CD4-positive, alpha-beta T cell treated with Interleukin-10 for 1 hour (primary cell): ENCODE measurements around the gene NPEPL1.

Source experiments
- DNase-seq: peaks from one replicate; pipeline ENCODE4 v3.0.0-alpha.2; 2020

Gene NPEPL1

DNA sequence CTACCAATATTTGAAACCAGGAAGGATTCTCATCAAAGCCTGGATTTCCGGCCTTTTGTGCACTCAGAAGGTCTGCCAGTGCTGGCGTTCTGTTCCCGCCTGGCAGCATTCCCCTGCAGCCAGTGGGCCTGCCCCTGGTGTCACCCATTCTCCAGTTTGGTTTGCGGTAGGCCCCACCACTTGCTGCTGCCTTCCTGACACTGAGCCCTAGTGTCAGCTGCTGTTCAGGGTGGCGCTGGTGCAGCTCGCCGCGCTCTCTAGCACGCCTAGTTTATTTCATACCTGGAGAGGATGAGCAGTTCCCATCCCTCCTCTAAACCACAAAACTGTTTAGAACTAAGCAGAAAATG is 9.5 kb downstream of the NPEPL1 start:
- DNase-seq = no peak

DNA sequence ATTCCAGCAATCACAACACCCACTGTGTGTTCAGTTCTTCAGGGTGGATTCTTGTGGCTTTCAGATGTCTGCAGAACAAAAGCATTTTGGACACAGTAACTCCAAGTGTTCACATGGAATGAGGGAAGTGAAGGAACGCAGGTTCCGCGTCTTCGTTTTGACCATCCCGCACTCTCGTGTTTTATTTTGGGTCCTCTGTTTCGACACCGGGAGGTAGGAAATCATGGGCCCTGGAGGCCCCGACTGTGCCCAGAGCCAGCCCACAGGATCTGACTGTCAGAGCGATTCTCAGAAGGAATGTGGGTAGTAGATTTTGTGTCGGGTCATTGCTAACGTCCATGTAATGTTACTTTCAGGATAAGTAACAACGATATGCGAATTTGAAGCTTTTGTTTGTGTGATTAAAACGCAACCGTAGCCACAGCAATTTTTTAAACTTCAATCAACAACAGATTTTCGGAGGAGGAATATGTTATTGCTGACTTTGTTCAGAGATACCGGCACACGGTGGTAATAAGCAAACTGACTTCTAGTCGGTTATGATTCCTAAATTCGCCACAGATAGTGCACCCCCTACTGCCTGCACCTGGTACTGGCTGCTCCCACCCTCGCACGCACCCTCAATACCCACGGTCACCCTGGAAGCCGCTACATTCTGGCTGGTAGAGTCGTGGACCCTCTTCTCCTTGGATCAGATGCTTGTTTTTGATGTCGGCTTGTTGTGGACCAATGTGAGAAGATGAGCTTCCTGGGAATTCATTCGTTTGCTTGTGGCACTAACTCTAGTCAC is 10.5 kb downstream of the NPEPL1 start:
- peak; percentile 18 for DNase-seq

DNA sequence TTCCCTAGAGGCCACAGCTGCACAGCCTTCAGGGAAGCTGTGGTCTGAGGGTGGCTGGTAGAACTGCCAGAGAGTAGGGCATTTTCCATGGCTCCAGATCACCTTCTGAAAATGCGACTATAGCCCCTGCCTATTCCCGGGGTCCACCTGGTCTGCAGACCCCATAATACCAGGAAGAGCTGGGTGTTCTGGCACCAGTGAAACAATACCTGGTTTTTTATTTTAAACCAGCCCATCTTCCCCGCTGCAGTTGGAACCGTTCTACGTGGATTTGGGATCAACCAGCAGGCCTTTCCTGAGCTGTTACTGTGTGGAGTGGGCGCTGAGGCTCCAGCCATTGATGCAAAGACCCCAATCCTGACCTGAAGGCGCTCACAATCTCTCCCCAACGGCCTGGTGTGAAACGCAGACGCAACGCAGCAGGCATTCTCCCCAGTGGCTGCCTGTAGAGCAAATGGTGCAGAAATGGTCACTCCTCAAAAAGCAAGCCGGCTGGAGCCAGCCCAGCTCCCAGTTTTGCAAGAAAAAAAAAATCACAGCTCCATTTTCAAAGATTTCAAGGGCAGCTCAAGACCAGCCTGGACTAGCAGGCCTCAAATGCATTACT is 11.3 kb downstream of the NPEPL1 start:
- DNase-seq = no peak

DNA sequence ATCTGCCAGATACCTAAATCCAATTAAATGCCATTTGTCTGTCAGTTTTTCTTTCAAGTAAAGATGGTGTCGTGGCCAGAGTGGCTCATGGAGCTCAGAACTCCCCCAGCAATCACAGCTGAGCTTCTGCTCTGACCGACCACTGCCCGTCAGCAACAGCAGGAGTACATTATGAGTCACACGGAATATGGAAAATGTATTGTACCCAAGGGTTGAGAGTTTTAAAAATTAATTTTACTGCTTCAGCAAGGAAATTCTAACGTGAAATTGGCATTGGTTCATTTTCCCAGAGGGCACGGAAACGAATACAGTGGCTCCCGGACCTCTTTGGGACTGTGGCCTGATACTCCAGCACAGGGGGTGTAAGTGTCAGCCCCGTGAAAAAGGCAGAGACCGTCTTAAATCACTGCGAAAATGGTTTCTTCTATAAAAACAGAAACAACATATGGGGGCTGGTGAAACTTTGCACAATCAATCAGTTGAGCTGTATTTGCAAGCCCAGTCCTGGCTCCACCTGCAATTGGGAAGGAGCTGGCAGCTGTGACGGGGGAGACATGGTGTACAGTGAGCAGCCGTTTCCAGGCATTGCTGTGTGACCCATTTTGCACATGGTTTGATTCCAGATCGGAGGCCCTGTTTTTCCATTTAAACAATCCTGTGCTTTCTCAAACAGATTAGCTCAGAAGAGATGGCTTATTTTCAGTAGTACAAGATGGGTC is 12.8 kb downstream of the NPEPL1 start:
- DNase-seq = no peak

DNA sequence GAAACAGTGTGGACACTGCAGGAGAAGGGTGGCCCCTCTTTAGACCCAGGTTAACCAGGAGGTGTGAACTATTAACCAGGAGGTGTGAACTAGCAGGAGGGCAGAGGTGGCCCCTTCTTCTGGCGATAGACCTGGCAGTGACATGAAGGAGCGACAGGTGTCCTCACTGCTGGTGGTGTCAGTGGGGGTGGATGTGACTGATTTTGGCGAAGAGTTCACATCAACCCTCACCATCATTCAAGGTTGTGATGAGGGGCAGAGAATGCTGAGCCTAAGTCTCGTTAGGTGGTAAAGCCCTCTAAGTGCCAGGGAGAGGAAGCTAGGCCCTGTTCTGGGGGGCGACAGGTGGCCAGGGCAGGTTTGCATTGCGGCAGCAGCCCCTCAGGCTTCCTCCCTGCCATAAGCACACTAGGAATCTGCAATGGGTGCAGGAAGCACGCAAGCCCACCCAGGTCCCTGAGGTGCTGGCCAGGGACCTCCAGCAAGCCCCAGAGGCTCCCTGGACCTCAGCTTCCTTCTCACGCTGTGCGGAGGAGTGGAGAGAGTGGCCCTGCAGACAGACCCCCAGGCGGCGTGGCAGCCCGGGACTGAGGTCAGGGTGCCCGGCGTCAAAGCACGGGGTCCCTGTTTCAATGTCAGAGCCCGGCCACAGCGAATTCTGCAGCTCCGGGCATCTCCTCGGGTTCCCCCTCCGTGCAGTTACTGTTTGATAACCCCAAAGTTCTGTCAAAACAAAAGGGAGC is 13.7 kb downstream of the NPEPL1 start:
- DNase-seq = no peak

DNA sequence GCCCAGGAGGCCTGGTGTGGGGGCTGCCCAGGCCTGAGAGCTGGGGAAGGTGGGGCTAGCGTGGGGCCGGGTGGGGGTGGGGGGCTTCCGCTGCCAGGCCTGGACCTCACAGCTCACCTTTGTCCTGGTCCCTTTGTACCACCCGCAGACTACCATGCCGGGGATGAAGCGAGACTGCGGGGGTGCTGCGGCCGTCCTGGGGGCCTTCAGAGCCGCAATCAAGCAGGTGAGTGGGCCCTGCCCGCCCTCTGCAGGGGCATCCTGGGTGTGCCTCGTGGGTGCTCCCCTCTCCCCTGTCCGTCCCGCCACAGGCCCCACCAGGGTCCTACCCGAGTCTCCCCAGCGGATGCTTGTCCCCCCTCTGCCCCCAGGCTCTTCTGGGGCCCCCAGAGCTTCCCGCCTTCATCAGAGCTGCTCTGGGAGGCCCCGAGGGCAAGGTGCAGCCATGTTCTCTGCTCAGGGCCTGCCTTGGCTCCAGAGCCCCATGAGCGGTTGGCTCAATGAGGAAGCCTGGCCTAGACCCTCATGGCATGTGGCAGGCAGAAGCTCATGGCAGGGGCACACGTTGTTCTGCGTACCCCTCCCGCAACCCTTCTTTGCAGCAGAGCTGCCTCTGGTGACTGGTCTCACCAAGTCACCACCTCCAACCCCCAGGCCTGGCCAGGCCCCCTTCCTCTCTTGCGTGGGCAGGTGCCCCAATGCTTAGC is 14.5 kb downstream of the NPEPL1 start:
- no peak for DNase-seq

DNA sequence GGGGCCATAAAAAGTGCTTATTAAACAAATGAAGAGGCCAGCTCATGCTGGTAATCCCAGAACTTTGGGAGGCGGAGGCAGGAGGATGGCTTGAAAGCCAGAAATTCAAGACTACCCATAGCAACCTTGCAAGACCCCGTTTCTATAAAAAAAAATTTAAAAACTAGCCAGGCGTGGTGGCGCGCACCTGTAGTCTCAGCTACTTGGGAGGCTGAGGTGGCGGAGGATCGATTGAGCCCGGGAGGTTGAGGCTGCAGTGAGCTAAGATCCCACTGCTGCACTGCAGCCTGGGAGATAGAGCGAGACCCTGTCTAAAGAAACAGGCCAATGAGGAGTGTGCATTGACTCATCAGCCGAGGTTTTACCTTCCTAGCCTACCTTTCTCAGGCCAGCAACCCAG is 15.2 kb downstream of the NPEPL1 start:
- no peak for DNase-seq

DNA sequence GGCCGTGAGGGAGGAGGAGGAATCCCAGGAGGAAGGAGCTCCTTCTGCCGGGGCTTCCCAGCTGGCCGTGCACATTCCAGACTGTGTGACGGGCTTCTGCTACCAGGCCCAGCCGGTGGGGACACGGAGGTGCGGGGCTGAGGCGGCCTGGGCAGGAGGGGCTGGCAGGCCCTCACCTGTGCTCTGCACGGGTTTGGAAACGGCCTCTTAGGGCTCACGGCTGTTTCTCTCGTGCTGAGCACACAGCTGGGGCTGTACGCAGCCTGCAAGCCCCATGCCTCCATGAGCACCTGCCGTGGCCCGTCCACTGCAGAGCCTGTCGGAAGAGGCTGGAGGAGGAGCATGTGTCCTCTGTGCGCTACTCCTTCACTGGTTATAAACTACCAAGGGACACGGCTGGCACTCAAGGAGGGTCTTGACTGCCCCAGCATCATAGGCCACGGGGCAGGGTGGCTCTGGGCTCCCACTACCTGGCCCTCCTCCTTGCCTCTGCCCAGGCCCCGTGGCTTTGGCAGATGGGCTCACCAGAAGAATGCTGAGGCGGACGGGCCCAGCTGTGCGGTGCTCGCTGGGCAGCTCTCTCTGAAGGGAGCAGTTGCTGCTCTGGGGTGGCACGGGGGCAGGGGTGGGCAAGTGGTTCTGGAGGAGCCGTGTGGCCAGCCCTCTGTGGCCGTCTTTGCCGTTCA is 15.8 kb downstream of the NPEPL1 start:
- DNase-seq = no peak

DNA sequence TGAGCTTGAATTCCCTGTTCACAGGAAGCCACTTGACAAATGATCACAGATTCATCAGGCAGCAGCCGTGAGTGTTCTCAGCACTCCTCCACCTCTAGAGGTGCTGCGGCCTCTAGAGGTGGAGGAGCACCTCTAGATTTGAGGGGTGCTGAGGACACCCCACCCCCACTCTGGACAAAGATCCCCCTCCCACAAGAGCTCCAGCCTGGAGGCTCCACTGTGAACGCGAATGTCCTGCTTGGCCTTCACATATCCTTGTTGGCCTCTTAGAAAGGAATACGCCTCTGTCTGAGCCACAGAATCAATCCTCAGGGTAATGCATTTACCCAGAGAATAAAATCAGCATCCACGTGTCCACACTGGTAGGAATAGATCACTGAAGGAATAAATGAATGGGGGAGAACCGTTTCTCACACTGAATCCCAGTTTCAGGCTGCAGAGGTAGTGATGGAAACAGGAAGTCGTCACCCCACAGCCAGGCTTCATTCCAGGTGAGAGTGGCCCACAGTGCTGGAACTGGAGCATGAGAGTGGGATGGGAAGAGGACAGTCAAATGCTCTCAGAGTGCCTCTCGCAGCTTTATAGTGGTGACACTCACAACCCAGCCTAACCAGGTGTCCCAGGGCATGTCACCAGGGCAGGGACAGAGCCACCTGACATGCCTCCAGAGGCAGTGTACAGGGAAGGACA is 16.6 kb downstream of the NPEPL1 start:
- no peak for DNase-seq

DNA sequence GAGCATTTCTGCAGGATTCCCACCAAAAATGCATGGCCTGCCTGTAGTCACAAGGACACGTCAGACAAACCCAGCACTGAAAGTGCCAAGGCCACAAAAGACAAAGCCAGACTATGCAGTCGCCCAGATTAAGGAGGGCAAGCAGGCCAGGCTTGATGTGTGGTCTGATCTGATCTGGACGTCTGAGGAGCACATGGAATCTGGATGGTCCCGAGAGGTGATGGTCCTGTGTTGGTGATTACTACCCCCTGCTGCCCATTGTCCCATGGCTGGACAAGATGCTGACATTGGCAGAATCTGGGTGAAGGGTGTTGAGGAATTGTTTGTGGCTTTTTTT is 17.1 kb downstream of the NPEPL1 start:
- no peak for DNase-seq

DNA sequence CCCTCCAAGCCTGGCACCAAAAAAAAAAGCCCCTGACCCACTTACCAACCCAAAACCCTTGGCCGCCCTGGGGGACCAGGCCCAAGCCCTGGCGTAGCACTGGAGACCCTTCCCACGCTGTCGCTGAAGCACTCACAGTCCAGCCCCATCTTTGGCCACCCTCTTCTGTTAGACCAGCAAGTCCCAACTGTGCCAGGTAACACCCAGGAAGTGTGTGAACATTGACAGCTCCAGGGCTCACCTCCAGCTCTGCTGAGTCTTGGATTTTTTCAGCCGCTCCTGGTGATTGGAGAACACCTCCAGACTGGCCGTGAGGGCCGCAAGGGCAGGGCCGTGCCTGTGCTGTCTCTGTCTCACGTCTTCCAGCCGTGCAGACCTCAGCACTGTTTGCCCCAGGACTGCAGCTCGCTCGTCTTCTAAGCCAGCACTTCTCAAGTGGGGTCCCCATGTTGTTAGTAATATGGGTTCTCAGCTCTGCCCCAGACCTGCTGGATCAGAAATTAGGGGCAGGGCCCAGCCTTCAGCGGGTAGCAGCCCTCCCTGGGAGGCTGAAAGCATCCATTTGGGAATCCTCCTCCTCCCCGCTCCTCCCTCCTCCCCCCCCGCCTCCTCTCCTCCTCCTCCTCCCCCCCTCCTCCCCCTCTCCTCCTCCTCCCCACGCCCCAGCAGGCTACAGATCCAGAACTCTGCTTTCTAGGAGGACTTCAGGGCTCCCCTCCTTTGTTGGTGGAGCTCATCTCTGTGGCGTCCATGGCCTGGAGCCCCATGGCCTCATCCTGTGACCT is 18.1 kb downstream of the NPEPL1 start:
- DNase-seq = no peak

DNA sequence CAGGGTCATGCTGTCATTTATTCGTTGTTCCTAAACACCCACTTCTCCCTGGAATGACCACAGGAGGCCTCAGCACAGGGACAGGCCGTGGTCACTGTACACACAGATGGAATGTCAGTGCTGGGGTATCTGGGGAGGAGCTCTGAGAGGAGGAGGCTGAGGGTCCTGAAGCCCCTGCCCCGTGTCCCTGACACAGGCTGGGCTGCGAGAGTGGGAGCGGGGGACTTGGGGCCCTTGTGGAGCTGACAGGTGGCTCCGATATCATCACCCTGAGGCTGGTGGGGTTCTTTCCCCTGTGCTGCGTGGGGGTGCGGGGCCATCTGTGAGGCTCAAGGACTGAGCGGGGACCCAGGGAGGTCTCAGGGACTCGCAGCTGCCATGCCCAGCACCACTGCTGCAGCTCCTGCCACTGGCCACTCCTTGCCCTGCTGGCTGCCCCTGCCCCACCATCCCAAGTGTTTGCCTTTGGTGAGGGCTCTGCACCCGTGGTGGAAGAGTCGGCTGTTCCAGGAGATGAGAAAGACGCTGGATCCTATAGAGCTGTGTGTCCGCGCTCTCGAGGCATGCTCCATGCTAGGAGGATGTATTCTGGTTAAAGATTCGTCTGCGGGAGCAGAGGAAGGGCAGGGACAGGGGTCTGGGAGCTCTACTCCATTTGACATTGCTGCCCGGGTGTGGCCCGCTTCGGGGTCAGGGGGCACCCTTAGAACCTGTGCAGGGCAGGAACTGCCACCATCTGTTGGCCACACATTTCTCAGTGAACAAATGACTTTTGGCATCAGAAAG is 18.9 kb downstream of the NPEPL1 start:
- DNase-seq = no peak

DNA sequence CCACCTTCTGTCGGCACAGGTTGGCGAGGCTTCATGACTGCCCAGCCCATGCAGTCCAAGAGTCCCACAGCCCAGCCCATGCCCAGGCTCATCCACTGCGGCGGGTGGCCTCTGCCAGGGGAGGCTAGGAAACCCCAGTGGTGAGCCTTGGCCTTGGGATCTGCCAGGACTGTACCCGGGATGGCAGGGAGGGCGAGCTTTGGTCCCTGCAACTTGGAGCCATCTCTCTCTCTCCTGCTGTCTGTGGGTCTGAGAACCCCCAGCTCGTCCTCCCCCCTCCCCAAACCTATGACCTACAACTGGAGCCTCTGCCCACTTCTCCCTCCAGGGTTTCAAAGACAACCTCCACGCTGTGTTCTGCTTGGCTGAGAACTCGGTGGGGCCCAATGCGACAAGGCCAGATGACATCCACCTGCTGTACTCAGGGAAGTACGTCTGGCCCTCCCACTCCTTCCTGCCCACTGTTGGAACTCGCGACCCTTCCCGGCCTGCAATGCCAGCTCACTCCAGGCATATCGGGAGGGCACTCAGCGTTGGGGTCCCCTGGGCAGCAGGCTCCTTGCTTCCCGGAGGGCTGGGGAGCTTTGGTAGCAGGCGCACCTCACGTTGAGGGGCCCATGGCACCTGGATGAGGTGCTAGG is 19.7 kb downstream of the NPEPL1 start:
- DNase-seq = no peak

DNA sequence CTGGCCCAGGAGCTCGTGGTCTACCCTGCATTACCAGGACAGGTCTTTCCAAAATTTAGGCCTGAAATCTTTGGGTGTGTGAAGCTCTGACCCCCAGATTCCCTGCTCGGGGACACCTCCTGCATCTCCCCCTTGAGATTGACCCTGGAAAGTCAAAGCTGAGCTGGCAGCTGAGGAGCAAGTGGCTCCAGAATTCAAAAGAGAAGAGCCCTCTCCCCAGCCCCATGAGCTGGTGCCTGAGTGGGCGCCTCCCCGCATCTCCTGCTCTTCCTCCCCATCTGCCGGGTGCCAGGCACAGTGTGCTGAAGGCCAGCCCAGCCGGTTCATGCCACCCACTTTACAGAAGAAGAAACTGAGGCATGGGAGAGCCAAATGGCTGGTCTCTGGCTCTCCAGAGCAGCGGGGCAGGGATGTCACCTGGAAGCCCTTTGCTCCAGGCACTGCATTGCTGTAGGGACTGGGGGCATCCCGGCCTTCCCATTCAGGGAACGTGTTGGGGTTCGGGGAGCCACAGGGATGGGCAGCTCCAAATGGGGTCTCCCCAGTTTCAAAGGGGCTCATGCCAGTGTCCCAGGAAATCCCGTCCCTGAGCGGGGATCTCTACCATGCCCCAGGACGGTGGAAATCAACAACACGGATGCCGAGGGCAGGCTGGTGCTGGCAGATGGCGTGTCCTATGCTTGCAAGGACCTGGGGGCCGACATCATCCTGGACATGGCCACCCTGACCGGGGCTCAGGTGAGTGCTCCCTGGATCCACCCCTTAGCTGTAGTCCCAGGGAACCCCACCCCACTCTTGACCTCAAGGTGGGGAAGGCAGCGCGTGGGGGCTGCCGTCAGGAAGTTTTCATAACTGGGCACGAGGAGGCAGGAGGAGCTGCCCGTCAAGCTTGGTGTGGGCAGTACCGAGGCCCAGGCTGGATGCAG is 20.5 kb downstream of the NPEPL1 start:
- DNase-seq = no peak

DNA sequence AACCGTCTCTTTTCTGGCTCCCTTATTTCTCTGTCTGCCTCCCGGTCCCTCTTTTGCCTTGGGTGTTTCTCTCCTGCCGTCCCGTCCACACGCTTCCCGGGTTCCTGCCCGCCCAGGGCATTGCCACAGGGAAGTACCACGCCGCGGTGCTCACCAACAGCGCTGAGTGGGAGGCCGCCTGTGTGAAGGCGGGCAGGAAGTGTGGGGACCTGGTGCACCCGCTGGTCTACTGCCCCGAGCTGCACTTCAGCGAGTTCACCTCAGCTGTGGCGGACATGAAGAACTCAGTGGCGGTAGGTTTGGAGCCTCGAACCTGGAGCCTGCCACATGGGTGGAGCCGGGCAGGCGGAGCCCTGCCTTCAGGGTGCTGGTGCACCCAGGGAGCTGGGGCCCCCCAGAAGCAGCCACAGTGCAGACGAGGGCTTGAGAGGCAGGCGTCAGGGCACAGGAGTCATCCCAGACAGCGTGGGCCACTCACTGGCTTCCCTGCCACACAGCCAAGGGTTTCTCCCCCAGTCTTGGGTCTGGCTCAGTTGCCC is 21.3 kb downstream of the NPEPL1 start:
- no peak for DNase-seq

DNA sequence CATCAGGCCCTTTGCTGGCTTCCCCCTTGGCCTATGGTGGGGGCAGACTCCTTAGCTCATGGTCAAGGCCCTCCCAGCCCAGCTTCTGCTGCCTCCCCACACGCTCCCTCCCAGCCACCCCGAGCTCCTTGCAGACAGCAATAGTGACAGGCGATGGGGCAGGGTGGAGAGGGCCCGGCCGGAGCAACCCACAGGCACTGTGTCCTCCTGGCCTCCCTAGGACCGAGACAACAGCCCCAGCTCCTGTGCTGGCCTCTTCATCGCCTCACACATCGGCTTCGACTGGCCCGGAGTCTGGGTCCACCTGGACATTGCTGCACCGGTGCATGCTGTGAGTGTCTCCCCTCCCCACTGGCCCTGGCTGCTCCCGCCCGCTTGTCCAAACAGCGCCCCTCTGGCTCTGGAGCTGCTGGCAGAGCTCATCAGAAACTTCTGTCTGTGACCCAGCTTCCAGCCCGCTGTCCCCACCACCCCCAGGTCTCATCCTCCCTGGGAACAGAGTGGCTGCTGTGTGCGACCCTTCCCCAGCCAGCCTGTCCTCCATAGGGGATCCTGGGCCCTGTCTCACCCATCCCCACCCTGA is 21.8 kb downstream of the NPEPL1 start:
- no peak for DNase-seq

DNA sequence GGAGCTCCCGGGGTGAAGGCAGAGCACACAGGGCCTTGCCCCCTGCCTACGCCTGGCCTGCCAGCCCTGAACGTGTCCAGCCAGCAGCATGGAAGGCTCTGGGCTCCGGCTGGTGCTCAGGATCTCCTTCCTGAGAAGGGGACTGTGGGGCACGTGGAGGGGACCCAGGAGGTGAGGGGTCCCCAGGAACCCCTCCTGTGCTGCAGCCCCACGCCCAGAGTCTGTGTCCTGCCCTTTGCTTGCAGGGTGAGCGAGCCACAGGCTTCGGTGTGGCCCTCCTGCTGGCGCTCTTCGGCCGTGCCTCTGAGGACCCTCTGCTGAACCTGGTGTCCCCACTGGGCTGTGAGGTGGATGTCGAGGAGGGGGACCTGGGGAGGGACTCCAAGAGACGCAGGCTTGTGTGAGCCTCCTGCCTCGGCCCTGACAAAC is 22.3 kb downstream of the NPEPL1 start:
- DNase-seq = no peak

DNA sequence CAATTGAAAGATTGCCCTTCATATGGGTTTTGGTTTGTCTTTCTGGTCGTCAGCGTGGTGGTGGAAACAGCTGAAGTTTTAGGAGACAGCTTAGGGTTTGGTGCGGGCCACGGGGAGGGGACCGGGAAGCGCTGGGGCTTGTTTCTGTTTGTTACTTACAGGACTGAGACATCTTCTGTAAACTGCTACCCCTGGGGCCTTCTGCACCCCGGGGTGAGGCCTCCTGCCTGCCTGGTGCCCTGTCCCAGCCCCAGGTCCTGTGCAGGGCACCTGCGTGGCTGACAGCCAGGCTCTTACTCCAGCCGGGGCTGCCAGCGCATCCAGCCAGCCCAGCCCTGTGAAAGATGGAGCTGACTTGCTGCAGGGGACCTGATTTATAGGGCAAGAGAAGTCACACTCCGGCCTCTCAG is 22.8 kb downstream of the NPEPL1 start:
- no peak for DNase-seq
